ENCODE measurements around the gene ERH.
"Not testable (repeated sequence)": the region's sequence is repeated elsewhere in the genome, so short reads cannot be mapped to it uniquely, and the experiment has no call there.

The ERH gene

DNA sequence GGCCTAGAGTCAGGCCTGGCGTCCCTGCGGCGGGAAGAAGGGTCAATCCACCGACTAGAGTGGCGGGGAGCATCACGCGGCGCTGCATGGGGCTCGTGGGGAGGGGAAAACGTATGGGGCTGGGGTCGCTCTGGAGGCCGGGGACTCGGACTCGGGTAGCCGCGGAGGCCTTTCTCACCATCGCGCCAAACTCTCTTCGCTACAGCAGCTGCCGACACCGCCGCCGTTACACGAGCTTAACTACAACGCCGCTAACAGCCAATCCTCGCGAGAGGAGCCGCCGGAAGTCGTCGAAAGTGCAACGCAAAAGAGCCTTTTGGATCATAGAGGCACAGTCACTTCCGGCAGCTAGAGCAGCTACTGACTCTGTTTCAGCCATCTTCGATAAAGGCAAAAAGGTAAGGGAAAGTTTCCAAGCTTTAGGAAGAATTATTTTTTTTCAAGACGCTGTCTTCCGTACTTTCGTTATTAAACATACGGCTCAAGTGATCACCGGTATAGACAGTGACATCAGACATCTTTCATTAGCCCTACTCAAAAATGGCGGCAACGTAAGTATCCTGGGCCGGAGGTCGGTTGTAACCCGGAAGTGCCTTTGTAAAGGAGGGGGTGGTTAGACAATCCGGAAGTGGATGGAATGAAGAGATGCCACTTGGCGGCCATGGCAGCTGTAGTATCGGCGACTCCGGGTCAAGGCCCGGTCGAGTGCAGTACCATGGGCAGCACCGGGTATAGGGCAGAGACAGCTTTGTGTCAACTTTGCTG, at the start of gene ERH, which contains the start of gene SLC39A9:
Gene ERH (minus strand): TSS at position 247 of the 765 bp plus-strand sequence. CDS start 66 bp downstream, at position 181.
Gene SLC39A9 (plus strand): TSS at position 640 of the 765 bp plus-strand sequence. CDS start 678 bp downstream, outside the sequence.
- peak within 1 kb of the TSS; percentile 95 for H3K4me3 ChIP-seq (ENCODE audit: low read depth, low read length)

- H3K4me3 ChIP-seq (ENCODE audit: low read depth, low read length): no peak overlapping the region
Observed at GRCh38 chr14:69443296-69443805, 45.3 kb upstream of the ERH start.

GRCh38 chr14:69441948-69442347, 43.8 kb upstream of the ERH start:
- no peak overlapping the region for H3K4me3 ChIP-seq (ENCODE audit: low read depth, low read length)

DNA sequence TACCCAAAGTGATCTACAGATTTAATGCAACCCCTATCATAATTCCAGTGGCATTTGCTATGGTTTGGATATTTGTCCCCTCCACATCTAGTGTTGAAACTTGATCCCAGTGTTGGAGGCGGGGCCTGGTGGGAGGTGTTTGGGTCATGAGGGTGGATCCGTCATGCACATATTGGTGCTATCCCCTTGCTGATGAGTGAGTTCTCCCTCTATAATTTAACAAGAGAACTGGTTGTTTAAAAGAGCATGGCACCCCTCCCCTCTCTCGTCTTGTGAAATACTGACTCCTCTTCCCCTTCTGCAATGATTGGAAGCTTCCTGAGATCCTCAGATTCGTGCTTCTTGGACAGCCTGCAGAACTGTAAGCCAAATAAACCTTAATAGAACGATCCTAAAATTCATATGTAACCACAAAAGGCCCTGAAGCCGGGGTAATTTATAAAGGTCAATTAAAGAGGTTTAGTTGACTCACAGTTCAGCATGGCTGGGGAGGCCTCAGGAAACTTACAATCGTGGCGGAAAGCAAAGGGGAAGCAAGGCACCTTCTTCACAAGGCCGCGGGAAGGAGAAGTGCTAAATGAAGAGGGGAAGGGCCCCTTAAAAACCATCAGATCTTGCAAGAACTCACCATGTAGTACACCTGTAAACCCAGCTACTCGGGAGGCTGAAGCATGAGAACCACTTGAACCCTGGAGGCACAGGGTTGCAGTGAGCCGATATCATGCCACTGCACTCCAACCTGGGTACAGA, 41.6 kb upstream of the ERH start:
- H3K4me3 ChIP-seq (ENCODE audit: low read depth, low read length): no peak overlapping the region

DNA sequence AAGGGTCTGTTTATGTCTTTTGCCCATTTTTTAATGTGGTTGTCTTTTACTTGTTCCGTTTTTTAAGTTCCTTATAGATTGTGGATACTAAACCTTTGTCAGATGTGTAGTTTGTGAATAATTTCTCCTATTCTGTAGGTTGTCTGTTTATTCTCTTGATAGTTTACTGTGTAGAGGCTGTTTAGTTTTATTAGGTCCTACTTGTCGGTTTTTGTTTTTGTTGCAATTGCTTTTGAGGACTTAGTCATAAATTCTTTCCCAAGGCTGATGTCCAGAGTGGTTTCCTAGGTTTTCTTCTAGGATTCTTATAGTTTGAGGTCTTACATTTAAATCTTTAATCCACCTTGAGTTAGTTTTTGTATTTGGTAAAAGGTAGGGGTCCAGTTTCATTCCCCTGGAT, 34.3 kb upstream of the ERH start:
- no peak overlapping the region for H3K4me3 ChIP-seq (ENCODE audit: low read depth, low read length)

DNA sequence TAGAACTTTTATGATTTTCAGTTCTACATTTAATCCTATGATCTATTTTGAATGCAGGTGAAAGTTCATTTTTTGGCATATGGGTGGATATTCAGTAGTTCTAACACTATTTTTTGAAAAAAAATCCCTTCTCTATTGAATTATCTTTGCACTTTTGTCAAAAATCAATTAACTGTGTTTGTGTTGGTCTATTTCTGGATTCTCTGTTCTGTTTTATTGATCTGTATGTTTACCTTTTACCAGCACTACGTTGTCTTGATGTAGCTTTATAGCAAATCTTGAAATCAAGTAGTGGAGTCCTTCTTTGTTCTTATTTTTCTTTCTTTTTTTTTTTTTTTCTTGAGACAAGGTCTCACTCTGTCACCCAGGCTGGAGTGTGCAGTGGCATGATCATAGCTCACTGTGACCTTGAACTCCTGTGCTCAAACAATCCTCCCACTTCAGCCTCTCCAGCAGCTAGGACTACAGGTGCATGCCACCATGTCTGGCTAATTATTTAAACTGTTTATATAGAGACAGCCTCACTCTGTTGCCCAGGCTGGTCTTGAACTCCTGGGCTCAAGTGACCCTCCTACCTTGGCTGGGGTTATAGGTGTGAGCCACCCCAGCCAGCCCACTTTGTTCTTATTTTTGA, 32.3 kb upstream of the ERH start:
- H3K4me3 ChIP-seq (ENCODE audit: low read depth, low read length): no peak overlapping the region

- H3K4me3 ChIP-seq (ENCODE audit: low read depth, low read length): no peak overlapping the region
Observed at GRCh38 chr14:69429643-69430042, 31.5 kb upstream of the ERH start.

GRCh38 chr14:69428289-69428998, 30.3 kb upstream of the ERH start:
- no peak overlapping the region for H3K4me3 ChIP-seq (ENCODE audit: low read depth, low read length)

GRCh38 chr14:69427596-69427995, 29.5 kb upstream of the ERH start:
- H3K4me3 ChIP-seq (ENCODE audit: low read depth, low read length): no peak overlapping the region

- H3K4me3 ChIP-seq (ENCODE audit: low read depth, low read length): no peak overlapping the region
Observed at GRCh38 chr14:69424149-69424923, 26.2 kb upstream of the ERH start.

DNA sequence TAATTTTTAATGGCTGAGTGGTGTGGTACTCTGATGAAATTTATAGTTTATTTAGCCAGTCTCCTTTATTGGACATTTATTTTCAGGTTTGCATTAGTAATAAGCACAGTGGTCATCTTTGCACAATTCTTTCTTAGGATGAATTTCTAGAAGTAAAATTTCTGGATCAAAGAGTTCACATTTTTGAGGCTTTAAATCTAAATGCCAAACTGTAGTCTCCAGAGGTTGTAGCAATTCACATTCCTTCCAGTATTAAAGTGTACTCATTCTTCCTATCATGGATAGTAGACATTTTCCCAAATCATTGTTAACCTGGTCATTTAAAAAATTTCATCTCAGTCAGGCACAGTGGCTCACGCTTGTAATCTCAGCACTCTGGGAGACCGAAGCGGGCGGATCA, 25.2 kb upstream of the ERH start:
- H3K4me3 ChIP-seq (ENCODE audit: low read depth, low read length): no peak overlapping the region

GRCh38 chr14:69416087-69416486, 18.0 kb upstream of the ERH start:
- not testable (repeated sequence) for H3K4me3 ChIP-seq (ENCODE audit: low read depth, low read length)

GRCh38 chr14:69413483-69413882, 15.4 kb upstream of the ERH start:
- no peak overlapping the region for H3K4me3 ChIP-seq (ENCODE audit: low read depth, low read length)

DNA sequence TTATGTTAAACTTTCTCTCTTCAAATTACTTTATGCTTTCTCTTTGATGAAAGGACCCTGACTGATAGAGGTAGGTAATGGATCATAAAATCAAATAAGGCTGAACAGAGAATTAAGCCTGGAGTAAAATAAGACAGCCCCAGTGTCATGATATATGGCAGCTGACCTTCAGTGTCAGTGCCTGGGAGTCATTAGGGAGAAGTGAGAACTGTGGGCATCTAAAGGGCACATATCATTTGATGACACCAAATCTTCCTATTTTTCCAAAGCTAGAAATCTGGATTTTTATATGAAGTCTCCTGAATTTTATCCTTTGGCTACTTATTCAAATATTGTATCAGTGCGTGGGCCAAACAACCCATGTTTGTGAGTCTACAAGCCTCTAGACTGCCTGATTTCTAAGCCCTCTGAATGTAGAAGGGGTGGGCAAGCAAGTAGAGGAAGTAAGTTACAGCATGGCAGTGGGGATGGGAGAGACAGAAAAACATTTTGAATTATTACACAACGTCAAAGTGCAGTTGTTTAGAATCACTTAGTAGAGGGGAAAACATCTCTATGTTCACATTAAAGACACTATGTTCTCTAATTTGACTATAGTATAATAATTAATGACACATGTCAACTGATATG, 10.3 kb upstream of the ERH start:
- H3K4me3 ChIP-seq (ENCODE audit: low read depth, low read length): no peak overlapping the region

DNA sequence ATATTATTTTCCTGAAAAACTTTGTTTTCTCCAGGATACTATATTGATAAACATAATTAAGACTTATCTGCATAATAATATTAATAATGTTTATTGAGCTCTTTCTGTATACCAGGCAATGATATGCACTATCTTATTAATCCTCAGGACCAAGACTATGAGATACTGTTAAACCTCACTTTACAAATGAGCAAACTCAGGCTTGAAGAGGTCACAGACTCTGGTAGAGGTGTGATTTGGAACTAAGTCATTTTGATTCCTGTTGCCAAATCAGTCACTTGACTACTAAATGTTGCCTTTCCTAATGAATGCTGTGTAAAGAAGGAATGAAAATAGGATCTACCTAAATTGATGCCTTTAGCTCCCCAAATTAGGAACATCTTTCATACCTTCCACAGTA, 7.7 kb upstream of the ERH start:
- H3K4me3 ChIP-seq (ENCODE audit: low read depth, low read length): no peak overlapping the region

DNA sequence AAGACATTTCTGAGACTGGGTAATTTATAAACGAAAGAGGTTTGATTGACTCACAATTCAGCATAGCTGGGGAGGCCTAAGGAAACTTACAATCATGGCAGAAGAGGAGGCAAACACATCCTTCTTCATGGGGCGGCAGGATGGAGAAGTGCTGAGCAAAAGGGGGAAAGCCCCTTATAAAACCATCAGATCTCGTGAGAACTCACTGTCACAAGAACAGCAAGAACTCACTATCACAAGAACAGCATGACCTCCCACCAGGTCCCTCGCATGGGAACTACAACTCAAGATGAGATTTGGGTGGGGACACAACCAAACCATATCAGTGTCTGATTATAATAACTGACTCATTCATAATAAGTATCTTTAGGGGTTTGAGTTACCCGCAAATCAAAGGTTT, 6.8 kb upstream of the ERH start:
- no peak overlapping the region for H3K4me3 ChIP-seq (ENCODE audit: low read depth, low read length)

- no peak overlapping the region for H3K4me3 ChIP-seq (ENCODE audit: low read depth, low read length)
Observed at GRCh38 chr14:69404478-69404877, 6.4 kb upstream of the ERH start.

DNA sequence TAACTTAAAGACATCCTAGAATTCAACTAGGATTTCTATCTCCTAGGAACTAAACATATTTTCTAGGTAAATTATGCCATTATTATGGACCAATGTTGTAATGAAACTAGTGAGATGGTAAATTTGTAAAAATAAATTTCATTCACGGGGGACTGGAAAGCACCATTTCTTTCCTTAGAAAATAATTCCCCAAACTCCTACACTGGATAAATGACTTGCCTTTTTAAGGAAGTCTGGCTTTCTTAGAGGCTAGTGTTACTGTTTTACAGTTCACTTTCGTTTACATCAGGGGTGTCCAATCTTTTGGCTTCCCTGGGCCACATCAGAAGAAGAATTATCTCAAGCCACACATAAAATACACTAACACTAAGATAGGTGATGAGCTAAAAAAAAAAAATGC, 3.7 kb upstream of the ERH start:
- no peak overlapping the region for H3K4me3 ChIP-seq (ENCODE audit: low read depth, low read length)

GRCh38 chr14:69400154-69400553, 2.1 kb upstream of the ERH start:
- H3K4me3 ChIP-seq (ENCODE audit: low read depth, low read length): no peak overlapping the region

DNA sequence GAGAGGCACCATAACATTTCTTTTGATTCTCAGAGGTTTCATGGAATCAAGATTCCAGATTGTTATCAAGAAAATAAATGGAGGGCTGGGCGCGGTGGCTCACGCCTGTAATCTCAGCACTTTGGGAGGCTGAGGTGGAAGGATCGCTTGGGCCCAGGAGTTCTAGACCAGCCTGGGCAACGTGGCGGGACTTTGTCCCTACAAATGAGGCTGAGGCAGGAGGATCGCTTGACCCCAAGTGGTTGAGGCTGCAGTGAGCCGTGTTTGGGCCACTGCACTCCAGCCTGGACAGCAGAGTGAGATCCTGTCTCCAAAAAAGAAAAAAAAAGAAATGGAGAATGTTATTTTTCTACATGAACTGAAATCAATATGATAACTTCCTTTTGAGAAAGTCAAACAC, 1.7 kb upstream of the ERH start:
- peak overlapping the region; percentile 95 for H3K4me3 ChIP-seq (ENCODE audit: low read depth, low read length)
